ENCODE results near the gene PLAAT2.

The PLAAT2 gene

DNA sequence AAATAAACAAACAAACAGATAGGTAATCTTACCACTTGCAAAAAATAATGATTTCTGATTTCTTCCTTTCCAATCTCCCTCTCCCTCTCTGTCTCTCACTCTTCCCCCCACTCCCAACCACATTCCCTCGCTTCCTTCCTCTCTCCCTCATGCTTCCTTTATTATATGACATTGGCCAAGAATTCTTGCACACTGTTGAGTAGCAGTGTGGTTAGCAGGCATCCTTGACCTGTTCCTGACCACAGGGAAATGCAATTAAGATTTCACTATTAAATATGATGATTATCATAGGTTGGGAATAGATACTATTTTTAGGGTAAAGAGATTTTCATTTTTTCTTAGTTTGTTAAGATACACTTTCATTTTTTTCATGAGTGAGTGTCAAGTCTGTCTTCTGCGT is 41.3 kb downstream of the PLAAT2 start:
- FAIRE-seq, result no peak
- TF ChIP-seq, protein P1, sequence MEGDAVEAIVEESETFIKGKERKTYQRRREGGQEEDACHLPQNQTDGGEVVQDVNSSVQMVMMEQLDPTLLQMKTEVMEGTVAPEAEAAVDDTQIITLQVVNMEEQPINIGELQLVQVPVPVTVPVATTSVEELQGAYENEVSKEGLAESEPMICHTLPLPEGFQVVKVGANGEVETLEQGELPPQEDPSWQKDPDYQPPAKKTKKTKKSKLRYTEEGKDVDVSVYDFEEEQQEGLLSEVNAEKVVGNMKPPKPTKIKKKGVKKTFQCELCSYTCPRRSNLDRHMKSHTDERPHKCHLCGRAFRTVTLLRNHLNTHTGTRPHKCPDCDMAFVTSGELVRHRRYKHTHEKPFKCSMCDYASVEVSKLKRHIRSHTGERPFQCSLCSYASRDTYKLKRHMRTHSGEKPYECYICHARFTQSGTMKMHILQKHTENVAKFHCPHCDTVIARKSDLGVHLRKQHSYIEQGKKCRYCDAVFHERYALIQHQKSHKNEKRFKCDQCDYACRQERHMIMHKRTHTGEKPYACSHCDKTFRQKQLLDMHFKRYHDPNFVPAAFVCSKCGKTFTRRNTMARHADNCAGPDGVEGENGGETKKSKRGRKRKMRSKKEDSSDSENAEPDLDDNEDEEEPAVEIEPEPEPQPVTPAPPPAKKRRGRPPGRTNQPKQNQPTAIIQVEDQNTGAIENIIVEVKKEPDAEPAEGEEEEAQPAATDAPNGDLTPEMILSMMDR (IDR thresholded peaks at IDR 0.05; ENCODE audit: insufficient read depth, missing control alignments), result no peak
- no peak for DNase-seq (ENCODE audit: insufficient read length, low spot score)

DNA sequence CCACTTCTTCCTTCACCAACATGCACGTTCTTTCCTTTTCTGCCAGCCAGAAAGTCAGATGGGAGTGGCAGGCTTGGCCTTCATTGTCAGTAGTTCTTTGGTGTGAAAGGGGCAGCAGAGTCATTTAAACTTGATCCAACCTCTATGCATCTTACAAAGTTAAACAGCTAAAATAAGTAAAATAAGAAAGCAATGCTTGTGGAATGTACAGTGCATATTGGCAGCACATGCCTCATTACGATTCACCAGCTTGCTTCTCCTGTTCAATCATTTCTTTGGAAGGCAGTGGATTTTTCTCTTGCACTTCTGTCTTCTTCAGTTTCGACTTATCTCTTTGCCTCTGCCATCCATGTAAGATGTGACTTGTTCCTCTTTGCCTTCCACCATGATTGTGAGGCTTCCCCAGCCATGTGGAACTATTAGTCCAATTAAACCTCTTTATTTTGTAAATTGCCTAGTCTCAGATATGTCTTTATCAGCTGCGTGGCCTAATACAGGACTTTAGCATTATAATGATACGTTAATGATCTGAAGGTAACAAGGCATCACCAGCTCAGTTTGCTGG is 42.5 kb downstream of the PLAAT2 start:
- TF ChIP-seq, protein P1 (IDR thresholded peaks at IDR 0.05; ENCODE audit: insufficient read depth, missing control alignments), result no peak
- DNase-seq (ENCODE audit: insufficient read length, low spot score), result no peak
- no peak for FAIRE-seq

DNA sequence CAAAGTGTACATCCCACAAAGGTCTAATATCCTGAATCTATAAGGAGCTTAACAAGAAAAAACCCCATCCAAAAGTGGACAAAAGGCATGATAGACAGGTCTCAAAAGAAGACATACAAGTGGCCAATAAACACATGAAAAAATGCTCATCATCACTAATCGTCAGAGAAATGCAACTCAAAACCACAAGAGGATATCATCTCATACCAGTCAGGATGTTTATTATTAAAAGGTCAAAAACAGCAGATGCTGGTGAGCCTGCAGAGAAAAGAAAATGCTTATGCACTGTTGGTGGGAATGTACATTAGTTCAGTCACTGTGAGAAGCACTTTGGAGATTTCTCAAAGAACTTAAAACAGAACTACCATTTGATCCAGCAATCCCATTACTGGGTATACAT is 44.6 kb downstream of the PLAAT2 start:
- TF ChIP-seq, protein P1 (IDR thresholded peaks at IDR 0.05; ENCODE audit: insufficient read depth, missing control alignments), result no peak
- DNase-seq (ENCODE audit: insufficient read length, low spot score), result no peak
- no peak for FAIRE-seq

DNA sequence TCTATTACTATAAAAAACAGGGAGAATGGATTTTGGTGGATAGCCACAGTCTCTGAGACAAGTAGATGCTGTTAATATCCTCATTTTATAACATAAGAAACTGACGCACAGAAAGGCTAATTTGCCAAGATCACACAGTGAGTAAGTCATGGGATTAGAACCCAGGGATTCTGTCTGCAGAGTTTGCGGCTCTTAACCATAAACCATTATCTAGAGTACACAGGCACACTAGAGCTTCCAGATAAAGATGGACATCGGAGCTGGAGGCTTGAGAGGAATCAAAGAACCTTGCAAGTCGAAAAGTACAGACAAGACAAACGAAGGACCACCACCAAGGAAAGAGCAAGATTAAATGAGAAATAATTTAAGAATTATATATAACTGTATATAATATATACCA is 46.0 kb downstream of the PLAAT2 start:
- DNase-seq (ENCODE audit: insufficient read length, low spot score) (no peak), FAIRE-seq (no peak)
- TF ChIP-seq, protein P1 (IDR thresholded peaks at IDR 0.05; ENCODE audit: insufficient read depth, missing control alignments), result no peak

DNA sequence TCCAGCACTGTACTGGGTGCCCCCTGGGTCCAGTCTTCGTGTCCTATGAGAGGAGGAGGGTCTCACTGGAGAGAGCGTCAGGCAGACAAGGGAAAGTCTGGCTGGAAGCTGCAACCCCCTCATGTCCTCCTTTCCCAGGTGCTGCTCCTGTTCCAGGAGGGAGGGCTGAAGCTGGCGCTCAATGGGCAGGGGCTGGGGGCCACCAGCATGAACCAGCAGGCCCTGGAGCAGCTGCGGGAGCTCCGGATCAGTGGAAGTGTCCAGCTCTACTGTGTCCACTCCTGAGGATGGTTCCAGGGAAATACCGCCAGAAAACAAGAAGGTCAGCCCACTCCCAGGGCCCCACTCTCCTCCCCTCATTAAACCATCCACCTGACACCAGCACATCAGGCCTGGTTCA is 47.1 kb downstream of the PLAAT2 start:
- DNase-seq (ENCODE audit: insufficient read length, low spot score) (no peak), FAIRE-seq (no peak)
- TF ChIP-seq, protein P1 (IDR thresholded peaks at IDR 0.05; ENCODE audit: insufficient read depth, missing control alignments), result no peak

DNA sequence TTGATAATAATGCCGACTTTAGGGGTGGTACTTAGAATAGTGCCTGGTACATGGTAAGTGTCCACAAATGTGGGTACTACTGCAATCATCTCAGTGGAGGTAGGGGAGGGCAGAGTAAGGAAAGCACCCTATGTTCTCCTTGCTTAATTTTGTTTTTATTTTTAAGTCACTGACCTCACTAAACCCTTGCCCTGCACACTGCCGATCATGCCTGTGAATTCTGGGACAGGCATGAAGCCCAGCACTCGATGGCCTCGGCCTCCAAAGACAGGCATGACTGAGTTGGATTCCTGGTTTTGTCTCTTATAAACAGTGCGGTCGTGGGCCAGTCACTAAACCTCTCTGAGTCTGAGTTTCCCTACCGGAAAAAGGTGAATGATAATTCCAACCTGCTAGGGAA is 50.4 kb downstream of the PLAAT2 start:
- TF ChIP-seq, protein P1 (IDR thresholded peaks at IDR 0.05; ENCODE audit: insufficient read depth, missing control alignments), result no peak
- FAIRE-seq, result no peak
- no peak for DNase-seq (ENCODE audit: insufficient read length, low spot score)

DNA sequence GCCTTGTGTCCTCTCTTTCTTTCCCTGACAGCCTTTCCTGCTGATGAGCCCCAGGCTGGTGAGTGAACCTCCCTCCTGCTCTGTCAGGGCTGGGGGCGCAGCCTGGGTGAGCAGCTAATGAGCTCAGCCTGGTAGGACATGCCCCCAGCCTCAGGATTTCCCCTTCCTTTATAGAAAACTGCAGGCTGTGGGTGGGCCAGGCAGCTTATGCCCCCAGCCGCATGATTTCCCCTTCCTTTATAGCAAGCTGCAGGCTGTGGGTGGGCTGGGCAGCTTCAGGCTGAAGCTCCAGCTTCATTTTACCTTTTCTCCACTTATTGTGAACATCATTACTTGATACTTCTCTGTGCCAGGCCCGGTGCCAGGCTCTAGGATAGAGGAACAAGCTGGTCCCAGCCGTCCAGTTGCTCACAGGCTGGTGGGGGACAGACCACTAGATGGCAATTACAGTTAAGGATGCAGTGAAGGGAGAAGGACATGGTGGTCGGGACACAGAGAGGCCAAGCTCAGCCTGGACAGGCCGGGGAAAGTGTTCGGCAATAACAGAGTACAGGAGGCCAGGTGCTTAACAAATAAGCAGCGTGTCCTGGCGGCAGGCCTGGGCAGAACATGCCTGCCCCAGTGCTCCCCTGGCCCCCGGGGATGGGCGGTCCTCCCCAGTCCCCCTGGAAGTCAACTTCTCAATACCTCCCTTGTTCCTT is 52.0 kb downstream of the PLAAT2 start:
- TF ChIP-seq, protein P1 (IDR thresholded peaks at IDR 0.05; ENCODE audit: insufficient read depth, missing control alignments), result no peak
- no peak for FAIRE-seq
- DNase-seq (ENCODE audit: insufficient read length, low spot score), result no peak

Data from D721Med (cell line).